ENCODE measurements around the gene RTN4RL1. TPM values are rescaled to one million over a fixed set of nuclear protein-coding genes. Genes with fewer than 3 reads are reported as not detected.

Gene RTN4RL1
- total and polyA plus RNA-seq, 2 experiments from 2014 or later = 32.2 to 45.4 TPM

DNA sequence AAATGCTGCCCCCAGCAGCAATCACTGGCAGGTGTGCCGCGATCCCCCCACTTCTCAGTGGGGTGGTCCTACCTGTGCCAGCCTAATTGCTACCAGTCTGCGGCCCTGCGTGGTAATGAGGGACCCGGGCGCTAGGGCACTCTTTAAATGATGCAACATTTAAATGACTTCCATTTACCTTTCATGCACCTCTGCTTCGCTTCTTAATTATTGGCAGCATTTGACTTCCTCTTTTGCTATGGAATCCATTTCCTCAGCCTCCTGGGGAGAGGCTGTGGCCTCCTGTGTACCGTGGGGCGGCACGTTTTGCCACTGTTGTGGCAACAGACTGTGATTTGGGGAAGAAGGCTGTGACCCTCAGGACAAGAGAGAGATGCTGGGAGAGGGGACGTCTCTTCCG lies 109.2 kb downstream of the RTN4RL1 start:
- H3K4me1 ChIP-seq (ENCODE audit: low read depth) = peaks cover 4% of the 10 kb centered on the region
- no peak overlapping the region for H3K4me3 ChIP-seq
- H3K36me3 ChIP-seq = no peaks in the 10 kb centered on the region
- no peak for TF ChIP-seq CTCF (IDR thresholded peaks at IDR 0.05; ENCODE audit: low read depth, low read length)
- H3K9me3 ChIP-seq (ENCODE audit: low read depth) = no peaks in the 10 kb centered on the region
- H3K27ac ChIP-seq = no peak overlapping the region
- no peak for DNase-seq (ENCODE audit: low read depth in 1 of 2, low spot score in 1 of 2)
- H3K27me3 ChIP-seq = peaks cover 5% of the 10 kb centered on the region

GRCh38 chr17:1914661-1915083 lies 110.5 kb downstream of the RTN4RL1 start:
- Histone ChIP-seq H3K27me3 (peaks cover 6% of the 10 kb centered on the region), H3K27ac (no peak overlapping the region), H3K36me3 (no peaks in the 10 kb centered on the region), H3K4me1 (ENCODE audit: low read depth) (peaks cover 4% of the 10 kb centered on the region), H3K9me3 (ENCODE audit: low read depth) (no peaks in the 10 kb centered on the region), H3K4me3 (no peak overlapping the region)
- no peak for TF ChIP-seq CTCF (IDR thresholded peaks at IDR 0.05; ENCODE audit: low read depth, low read length)
- no peak for DNase-seq (ENCODE audit: low read depth in 1 of 2, low spot score in 1 of 2)

GRCh38 chr17:1913702-1914101 lies 111.4 kb downstream of the RTN4RL1 start:
- H3K27ac ChIP-seq = no peak overlapping the region
- no peak overlapping the region for H3K4me3 ChIP-seq
- peaks cover 9% of the 10 kb centered on the region for H3K27me3 ChIP-seq
- no peaks in the 10 kb centered on the region for H3K36me3 ChIP-seq
- DNase-seq (ENCODE audit: low read depth in 1 of 2, low spot score in 1 of 2) = no peak
- no peaks in the 10 kb centered on the region for H3K9me3 ChIP-seq (ENCODE audit: low read depth)
- peaks cover 5% of the 10 kb centered on the region for H3K4me1 ChIP-seq (ENCODE audit: low read depth)
- TF ChIP-seq CTCF (IDR thresholded peaks at IDR 0.05; ENCODE audit: low read depth, low read length) = no peak

DNA sequence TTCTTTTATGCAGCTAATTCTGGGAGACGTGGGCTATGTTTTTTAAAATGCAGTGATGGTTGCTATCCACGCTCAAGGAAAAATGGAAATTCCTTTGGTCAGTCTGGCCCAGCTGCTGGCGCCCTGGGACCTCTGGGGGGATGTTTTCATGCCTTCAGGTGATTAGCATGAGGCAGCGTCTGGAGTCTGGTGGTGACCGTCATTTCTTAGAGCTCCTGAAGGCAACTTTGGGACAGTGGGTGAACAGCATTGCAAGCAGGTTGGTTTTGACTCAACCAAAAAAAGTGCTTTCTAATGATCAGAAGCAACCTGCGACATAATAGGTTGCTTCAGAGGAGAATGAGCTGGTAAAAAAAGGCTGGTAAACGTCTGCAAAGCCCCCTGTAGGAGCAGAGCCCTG lies 113.0 kb downstream of the RTN4RL1 start:
- H3K9me3 ChIP-seq (ENCODE audit: low read depth) = no peaks in the 10 kb centered on the region
- DNase-seq (ENCODE audit: low read depth in 1 of 2, low spot score in 1 of 2) = no peak
- H3K4me1 ChIP-seq (ENCODE audit: low read depth) = peaks cover 15% of the 10 kb centered on the region
- H3K27ac ChIP-seq = no peak overlapping the region
- H3K4me3 ChIP-seq = no peak overlapping the region
- no peak for TF ChIP-seq CTCF (IDR thresholded peaks at IDR 0.05; ENCODE audit: low read depth, low read length)
- H3K27me3 ChIP-seq = peaks cover 12% of the 10 kb centered on the region
- no peaks in the 10 kb centered on the region for H3K36me3 ChIP-seq

- Histone ChIP-seq H3K36me3 (no peaks in the 10 kb centered on the region), H3K9me3 (ENCODE audit: low read depth) (no peaks in the 10 kb centered on the region), H3K27ac (no peak overlapping the region), H3K4me3 (no peak overlapping the region), H3K27me3 (peaks cover 12% of the 10 kb centered on the region), H3K4me1 (ENCODE audit: low read depth) (peaks cover 35% of the 10 kb centered on the region)
- no peak for TF ChIP-seq CTCF (IDR thresholded peaks at IDR 0.05; ENCODE audit: low read depth, low read length)
- DNase-seq (ENCODE audit: low read depth in 1 of 2, low spot score in 1 of 2) = no peak
These were observed 115.1 kb downstream of the RTN4RL1 start for GRCh38 chr17:1909985-1910384.
